ENCODE measurements around the gene ZNF512B.

GRCh38 chr20:63973160-63973479 is 3.4 kb upstream of the ZNF512B start:
- TF ChIP-seq ZBTB8A (tag by site-specific recombination; IDR thresholded peaks at IDR 0.05) (no peak), HOXD13 (CRISPR knock-in tag; IDR thresholded peaks at IDR 0.05; ENCODE audit: borderline replicate concordance) (no peak), CTCF (tag by site-specific recombination; IDR thresholded peaks at IDR 0.05) (no peak), SP2 (tag by site-specific recombination; IDR thresholded peaks at IDR 0.05) (no peak), ZBTB17 (tag by site-specific recombination; IDR thresholded peaks at IDR 0.05) (no peak), ZBTB44 (tag by site-specific recombination; IDR thresholded peaks at IDR 0.05) (no peak), ZNF280C (tag by site-specific recombination; IDR thresholded peaks at IDR 0.05) (no peak), ZNF629 (tag by site-specific recombination; IDR thresholded peaks at IDR 0.05) (no peak), ZNF791 (tag by site-specific recombination; IDR thresholded peaks at IDR 0.05) (no peak), REST (tag by site-specific recombination; IDR thresholded peaks at IDR 0.05) (no peak), ZNF449 (tag by site-specific recombination; IDR thresholded peaks at IDR 0.05) (no peak), ZNF488 (tag by site-specific recombination; IDR thresholded peaks at IDR 0.05) (no peak), MYNN (tag by site-specific recombination; IDR thresholded peaks at IDR 0.05; ENCODE audit: borderline replicate concordance) (no peak), ZNF510 (tag by site-specific recombination; IDR thresholded peaks at IDR 0.05; ENCODE audit: insufficient replicate concordance) (no peak)

All from HEK293 (cell line).